Panc1 (cell line): ENCODE results near the gene PMAIP1.

Experiments used
- CTCF ChIP-seq: fragments of 450-650 bp; IDR thresholded peaks from 2 replicates; pipeline ENCODE4 v1.5.1; 2017; ENCODE audit warnings: mild to moderate bottlenecking
- POLR2AphosphoS5 ChIP-seq: IDR thresholded peaks from 2 replicates; pipeline ENCODE4 v1.6.1; 2012; ENCODE audit warnings: mild to moderate bottlenecking, low read depth, low read length, moderate library complexity
- TCF7L2 ChIP-seq: IDR thresholded peaks from 2 replicates; pipeline ENCODE4 v1.6.1; 2011; ENCODE audit warnings: mild to moderate bottlenecking, low read depth, low read length, inconsistent platforms

- TF ChIP-seq POLR2AphosphoS5 = no peak
- TF ChIP-seq CTCF = no peak
- no peak for TF ChIP-seq TCF7L2
Measured at GRCh38 chr18:59952283-59953007, 52.6 kb downstream of the PMAIP1 start.
